Stimulated activated CD4-positive, alpha-beta T cell treated with anti-CD3 and anti-CD28 coated beads, Interleukin-1b, Interleukin-23, amount 100 ng/mL, for 24 hours (primary cell): ENCODE data around the gene CA9.
"Not testable (repeated sequence)": the region's sequence is repeated elsewhere in the genome, so short reads cannot be mapped to it uniquely, and the experiment has no call there.

Source experiments
- DNase-seq, 4 experiments: peaks; one replicate each; pipeline ENCODE4 v3.0.0-alpha.2; 2020; ENCODE audit warnings: low read depth in 4 of 4, low spot score in 1 of 4

CA9 gene

DNA sequence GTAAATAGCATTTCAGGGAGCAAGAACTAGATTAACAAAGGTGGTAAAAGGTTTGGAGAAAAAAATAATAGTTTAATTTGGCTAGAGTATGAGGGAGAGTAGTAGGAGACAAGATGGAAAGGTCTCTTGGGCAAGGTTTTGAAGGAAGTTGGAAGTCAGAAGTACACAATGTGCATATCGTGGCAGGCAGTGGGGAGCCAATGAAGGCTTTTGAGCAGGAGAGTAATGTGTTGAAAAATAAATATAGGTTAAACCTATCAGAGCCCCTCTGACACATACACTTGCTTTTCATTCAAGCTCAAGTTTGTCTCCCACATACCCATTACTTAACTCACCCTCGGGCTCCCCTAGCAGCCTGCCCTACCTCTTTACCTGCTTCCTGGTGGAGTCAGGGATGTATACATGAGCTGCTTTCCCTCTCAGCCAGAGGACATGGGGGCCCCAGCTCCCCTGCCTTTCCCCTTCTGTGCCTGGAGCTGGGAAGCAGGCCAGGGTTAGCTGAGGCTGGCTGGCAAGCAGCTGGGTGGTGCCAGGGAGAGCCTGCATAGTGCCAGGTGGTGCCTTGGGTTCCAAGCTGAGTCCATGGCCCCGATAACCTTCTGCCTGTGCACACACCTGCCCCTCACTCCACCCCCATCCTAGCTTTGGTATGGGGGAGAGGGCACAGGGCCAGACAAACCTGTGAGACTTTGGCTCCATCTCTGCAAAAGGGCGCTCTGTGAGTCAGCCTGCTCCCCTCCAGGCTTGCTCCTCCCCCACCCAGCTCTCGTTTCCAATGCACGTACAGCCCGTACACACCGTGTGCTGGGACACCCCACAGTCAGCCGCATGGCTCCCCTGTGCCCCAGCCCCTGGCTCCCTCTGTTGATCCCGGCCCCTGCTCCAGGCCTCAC, at the start of gene CA9:
CA9 (plus strand) TSS at position 797 of the 893 bp plus-strand sequence; CDS start at position 829, 32 bp downstream.
- no peak for DNase-seq

DNA sequence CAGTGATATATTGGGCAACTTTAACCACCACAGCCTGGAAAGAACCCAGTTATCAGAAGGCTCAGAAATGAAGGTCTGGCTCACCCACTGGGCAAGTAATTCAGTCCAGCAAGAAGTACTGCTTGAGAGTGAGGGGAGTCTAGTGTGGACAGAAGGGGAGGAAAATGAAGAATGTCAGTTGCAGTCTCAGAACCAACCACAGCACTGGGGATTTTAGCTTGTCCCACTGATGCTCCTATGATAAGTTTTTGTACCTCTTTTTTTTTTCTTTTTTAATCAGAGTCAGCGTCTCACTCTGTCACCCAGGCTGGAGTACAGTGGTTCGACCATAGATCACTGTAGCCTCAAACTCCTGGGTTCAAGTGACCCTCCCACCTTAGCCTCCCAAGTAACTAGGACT, 46.2 kb upstream of the CA9 start:
- no peak for DNase-seq

DNA sequence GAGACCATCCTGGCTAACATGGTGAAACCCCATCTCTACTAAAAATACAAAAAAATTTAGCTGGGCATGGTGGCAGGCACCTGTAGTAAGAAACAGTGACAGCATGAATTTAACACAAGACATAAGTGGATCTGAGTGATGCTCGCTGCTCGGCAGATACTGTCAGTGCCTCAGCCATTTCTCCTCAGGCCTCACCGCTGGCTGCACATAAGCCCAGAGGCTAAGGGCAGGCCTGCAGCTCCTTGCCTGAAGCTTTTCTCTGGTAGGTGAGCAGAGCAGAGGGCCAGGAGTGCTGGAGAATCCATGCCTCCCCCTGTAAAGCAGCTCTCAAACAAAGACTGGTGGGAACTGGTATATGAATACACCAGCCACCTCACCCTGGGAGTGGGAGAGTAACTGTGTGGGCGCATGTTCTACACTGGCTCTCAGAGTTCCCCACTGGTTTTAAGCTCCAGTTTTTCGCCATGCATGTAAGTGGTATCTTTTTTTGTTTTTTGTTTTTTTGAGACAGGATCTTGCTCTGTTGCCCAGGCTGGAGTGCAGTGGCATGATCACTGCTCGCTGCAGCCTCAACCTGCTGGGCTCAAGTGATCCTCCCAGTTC, 45.2 kb upstream of the CA9 start:
- no peak for DNase-seq

DNA sequence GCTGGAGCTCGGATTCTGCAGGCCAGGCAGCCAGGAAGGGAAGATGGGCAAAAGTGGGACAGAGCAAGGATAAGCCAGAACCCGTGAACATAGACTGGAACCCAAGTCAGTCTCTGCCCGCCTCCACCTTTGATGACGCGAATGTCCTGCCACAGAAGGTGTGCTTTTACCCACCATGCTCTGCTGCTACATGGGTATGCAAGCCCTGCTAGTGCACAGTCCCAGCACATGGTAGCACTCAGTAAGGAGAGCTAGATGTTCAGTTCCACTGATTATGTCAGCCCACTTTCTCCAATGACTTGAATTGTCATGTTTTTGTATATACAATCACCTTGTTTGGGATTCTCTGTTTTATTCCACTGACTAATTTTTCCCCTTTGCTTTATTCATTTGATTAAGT, 44.1 kb upstream of the CA9 start:
- DNase-seq = no peak

DNA sequence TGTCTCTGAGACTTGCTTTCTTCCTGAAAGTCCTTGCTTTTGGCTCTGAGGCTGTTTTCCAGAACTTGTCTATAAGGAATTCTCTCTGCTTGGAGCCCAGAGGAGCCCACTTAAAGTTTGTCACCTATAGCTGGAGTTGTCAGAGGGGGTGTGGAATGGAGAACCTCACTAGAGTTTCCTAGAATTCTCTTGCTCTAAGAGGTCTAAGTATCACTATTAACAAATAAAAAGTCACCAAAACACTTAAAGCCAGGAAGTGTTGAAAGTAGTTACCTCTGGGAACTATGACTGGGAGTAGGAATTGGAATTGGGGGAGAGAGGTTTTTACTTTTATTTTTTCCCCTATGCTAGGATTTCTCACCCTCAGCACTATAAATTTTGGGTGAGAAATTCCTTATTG, 38.0 kb upstream of the CA9 start:
- DNase-seq = no peak

DNA sequence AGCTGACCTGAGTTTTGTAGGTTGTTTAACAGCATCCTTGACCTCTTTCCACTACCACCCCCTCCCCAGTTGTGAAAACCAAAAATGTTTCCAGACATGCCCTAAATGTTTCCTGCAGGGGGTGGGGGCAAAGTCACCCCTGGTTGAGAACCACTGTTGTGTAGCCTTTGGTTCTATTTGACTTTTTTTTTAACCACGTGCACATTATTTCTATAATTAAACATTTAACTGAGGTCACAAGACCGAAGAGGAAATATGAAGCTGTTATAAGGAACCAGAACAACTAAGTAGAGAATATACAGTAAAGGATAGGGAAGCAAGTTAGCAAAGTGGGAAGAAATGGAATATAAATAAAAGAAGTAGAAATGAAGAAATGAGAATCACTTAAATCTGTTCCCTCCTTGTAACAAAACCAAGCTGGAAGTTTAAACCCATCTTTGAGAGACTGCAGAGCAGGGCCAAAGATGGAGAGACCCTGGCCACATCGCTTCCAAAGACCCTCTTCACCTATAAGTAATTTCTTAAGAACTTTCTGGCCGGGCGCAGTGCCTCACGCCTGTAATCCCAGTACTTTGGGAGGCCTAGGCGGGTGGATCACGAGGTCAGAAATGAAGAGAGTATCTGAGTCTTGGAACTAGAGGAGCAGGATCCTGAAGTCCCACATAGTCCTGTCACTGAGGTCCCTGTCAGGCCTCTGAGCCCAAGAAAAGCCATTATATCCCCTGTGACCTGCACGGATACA, 37.4 kb upstream of the CA9 start:
- no peak for DNase-seq

DNA sequence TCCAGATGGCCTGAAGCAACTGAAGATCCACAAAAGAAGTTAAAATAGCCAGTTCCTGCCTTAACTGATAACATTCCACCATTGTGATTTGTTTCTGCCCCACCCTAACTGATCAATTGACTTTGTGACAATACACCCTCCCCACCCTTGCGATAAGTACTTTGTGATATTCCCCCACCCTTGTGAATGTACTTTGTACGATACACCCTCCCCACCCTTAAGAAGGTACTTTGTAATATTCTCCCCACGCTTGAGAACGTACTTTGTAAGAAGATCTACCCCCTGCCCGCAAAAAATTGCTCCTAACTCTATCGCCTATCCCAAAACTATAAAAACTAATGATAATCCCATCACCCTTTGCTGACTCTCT, 36.9 kb upstream of the CA9 start:
- not testable (repeated sequence) for DNase-seq

DNA sequence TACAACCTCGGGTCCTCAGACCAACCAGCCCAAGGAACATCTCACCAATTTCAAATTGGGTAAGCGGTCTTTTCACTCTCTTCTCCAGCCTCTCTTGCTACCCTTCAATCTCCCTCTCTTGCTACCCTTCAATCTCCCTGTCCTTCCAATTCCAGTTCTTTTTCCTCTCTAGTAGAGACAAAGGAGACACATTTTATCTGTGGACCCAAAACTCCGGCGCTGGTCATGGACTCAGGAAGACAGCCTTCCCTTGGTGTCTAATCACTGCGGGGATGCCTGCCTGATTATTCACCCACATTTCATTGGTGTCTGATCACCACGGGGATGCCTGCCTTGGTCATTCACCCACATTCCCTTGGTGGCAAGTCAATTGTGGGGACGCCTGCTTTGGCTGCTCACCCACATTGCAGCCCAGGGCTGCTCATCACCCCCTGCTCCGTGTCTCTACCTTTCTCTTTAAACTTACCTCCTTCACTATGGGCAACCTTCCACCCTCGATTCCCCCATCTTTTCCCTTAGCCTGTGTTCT, 36.2 kb upstream of the CA9 start:
- not testable (repeated sequence) for DNase-seq

DNA sequence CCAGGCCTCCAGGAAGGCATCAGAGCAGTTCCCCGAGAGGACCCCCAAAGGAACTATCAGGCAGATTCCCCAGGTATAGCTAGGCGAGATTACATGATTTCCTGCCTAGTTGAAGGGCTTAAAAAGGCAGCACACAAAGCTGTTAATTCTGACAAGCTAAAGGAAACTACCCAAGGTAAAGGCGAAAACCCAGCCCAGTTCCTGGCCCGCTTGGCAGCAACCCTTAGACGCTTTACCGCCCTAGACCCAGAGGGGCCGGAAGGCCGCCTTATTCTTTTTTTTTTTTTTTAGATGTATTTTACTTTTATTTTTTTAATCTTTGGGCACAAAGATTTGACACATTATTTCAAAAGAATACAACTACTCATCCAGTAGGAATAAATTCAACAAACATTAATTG, 35.0 kb upstream of the CA9 start:
- not testable (repeated sequence) for DNase-seq

DNA sequence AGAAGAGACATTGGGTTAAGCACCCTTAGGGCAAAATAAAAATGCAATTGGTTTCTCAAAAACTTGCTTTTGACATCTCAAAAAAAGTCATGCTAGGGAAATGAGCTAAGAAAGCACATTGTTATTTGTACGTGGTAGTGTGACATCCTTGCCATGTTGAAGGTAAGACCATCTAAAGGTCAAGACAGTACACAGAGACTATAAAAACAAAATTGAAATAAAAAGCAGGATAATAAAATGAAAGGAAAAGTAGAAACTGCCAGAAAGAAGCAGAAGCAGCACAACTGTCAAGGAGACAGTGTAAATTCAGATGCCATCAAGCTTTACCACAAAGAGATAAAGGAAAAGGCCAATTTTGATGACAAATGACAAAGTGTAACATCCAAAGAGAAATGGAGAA, 34.5 kb upstream of the CA9 start:
- DNase-seq = not testable (repeated sequence)

DNA sequence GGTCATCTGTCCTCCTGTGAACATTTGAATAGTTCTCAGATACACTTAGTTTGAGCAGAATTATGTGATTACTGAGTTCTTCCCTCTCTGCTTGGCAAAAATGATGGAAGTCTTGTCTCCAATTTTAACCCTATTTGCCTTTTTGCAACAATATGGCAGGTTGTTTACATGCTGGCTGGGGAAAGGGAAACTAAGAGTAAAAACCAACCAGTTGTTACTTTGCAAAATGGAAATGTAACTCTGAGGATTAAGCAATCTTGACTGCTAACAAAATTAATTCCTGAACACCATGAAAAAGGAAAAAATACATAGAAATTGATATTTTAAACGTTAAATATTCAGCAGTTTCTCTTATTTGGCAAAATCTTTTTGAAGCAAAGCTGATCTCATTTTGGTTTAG, 34.1 kb upstream of the CA9 start:
- DNase-seq = no peak

DNA sequence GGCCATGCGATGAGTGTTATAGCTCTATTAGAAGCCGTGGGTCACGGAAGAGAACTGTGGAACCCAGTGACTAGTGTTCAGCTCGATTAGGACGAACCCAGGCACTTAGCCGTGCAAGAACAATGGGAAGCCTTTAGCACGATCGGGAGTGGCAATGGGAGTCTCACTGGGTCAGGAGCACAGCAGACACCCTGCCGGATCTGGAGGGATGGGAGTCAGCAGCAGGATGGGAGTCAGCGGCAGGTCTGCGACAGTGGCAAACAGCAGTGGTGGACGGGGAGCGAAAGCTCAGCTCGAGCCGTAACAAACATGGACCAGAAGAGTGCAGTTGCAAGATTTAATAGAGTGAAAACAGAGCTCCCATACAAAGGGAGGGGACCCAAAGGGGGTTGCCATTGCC, 33.3 kb upstream of the CA9 start:
- not testable (repeated sequence) for DNase-seq

DNA sequence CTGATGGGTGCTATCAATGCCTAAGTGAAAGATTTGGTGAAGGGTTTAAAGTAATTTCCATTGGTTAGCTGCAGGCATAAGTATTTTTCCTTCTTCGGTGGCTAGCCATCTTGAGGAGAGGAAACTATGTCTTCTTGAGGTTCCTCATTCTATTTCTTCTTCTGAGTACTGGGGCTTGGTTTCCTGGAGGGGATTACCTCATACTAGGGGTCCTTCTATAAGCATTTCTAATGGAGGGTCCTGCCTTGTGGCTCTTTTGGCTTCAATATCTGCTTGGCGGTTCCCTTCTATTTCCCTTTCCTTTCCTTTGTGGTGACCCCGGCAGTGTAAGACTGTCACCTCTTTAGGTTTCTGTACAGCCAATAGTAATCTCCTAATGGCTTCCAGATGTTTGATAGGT, 32.2 kb upstream of the CA9 start:
- DNase-seq = not testable (repeated sequence)

DNA sequence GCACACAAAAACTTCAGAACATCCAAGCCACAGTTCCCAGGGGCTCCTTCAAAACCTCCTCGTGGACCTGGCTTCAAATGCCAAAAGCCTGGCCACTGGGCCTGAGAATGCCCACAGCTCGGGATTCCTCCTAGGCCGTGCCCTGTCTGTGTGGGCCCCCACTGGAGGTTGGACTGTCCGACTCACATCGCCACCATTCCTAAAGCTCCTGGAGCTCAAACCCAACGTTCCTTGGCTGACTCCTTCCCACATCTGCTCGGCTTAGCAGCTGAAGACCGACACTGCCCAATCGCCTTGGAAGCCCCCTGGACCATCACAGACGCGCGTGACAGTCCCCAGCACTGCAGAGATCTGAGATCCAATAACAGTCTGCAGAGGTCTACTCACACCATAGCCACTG, 30.7 kb upstream of the CA9 start:
- DNase-seq = no peak

DNA sequence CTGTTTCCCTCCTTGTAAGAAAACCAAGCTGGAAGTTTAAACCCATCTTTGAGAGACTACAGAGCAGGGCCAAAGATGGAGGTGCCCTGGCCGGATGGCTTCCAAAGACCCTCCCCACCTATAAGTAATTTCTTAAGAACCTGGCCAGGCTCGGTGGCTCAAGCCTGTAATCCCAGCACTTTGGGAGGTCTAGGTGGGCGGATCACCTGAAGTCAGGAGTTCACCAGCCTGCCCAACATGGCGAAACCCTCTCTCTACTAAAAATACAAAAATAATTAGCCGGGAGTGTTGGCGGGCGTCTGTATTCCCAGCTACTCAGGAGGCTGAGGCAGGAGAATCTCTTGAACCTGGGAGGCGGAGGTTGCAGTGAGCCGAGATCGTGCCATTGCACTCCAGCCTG, 28.0 kb upstream of the CA9 start:
- DNase-seq = not testable (repeated sequence)

DNA sequence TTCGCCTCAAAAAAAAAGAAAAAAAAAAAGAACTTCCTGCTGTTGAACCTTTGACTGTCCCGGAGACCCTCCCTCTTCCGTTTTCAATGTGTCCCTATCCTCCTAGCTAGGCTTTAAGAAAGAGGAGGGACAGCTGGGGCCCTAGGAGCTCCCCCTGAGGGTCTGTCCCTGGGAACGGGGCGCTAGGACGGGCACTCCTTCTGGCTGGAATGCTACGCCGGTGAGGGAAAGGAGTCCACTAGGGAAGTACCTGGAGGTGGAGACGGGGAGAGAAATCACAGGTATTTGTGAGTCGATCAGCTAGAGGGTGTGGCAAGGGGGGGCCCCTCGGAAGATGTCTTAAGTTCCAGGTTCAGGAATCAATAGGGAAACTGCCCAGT, 27.6 kb upstream of the CA9 start:
- no peak for DNase-seq

DNA sequence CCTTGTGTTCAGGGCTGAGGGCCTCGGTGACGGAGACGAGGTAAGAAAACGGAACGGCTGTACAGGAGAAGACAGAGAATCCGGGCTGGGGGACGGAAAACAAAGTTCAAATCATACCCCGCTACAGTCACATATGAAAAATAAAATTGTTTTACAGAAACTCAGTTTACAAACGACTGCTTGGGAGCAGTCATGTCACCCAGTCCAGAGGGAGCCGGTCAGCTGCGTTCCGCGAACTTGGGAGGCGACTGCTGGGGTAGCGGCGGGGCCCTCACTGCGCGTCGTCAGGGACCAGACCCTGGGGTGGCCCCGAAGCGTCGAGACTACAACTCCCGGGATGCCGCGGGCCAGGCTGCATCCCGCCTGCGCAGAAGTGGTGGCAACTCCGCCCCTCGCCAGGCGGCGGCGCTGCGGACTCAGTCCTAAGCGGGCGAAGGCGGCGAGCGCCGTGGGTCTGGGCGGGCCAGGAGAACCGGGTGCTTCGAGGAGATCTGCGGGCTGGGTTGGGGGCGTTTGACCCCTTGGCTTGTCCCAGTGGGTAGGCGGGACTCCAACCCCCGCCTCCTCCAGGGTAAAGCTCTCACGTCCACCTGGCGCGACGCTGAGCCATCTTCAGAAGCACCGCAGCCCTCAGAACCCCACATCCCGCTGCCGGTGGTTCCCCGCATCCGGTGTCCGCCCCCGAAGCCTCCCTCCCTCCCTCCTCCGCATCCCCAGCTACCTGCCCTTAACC, 27.0 kb upstream of the CA9 start:
- peak; percentile 79 to 85 (median 83) for DNase-seq

DNA sequence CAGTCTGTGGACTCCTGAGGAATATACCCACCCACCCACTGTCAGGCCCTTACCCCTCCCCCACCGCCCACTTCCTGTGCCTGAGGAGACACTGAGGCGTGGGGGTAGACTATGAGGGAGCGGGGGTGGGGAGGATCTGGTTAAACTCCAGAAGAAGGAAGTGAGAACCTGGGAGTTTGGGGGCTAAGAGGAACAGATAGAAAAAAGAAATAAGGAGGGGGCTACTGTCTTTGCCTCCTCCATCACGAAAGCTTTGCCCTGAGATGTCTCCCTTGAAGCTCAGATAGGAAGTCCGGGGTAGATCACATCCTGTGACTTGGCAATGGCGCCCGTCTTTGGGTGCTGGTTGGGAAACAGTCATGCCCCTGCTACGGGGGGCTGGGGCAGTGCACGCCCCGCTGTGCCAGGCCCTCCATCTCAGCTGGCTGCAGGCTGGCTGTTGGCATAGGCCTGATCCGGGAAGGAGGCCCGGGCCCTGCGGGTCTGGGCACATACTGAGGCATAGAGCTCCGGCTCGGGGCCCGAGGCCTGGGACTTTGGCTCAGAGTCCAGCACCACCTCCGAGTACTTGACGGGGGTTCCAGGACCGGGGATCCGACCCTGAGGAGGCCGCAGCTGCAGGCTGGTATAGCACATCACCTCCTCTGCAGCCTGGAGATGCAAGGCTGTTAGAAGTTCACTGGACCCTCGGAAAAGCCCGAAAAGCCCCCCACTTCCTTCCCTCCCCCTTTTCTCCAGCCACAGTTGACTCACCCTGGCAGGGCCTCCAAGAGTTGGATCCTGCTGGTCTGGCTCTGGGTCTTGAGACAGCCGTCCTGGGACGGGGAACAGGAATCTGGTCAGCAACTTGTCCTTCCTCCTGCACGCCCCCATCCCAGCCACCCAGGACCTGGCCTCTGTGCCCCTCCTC, 24.0 kb upstream of the CA9 start:
- DNase-seq = peak in 1 of 4 experiments; percentile 40

DNA sequence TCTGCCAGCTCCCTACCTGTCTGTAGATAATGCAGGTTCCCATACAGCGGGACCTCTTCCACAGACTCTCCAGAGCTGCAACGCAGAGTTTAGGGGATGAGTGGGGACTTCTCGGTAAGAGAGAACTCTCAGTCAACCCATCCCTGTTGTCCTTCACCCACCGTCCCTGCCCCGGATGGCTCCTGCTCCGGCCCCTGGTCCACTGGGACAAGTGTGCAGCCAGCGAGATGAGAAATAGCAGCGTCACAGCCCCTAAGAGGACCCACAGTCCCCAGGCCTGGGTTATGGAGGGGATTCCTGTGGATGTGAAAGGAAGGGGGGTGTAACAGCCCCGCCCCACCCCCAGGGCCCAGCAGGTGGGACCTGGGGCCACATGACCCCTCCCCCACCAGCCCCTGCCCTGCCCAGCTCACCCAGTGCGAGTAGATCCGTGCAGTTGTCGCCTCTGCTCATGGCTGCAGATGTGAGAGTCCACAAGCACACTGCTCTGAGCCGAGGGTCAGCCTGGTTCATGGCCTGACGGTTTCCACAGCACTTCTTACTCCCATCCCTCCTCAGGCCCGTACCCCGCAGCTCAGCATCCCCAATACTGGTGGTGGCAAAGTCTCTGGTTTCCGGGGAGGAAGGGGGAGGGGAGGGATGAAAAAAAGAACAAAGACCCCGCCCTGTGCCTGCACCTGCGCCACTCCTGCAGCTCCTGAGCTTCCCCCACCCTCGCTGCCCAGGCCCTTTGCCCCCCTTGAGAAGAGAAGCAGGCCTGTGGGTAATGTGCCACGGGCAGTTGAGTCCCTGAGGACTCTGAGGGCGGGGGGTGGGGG, 23.2 kb upstream of the CA9 start, which contains the start of gene SIT1:
SIT1 (minus strand) TSS at position 591 of the 818 bp plus-strand sequence; CDS start at position 513, 78 bp downstream.
- peak in 1 of 4 experiments; percentile 43 for DNase-seq
